BLaER1 (cell line): ENCODE data around the gene MSN.

Experiments used
- H3K27ac ChIP-seq: shearing (Covaris generic); formaldehyde crosslinking; 2 replicates; pipeline ENCODE4 v1.8.1; 2022
- H3K27me3 ChIP-seq: shearing (Covaris generic); formaldehyde crosslinking; 2 replicates; pipeline ENCODE4 v1.8.1; 2022
- H3K36me3 ChIP-seq: shearing (Covaris generic); formaldehyde crosslinking; 2 replicates; pipeline ENCODE4 v1.8.1; 2022
- H3K4me1 ChIP-seq: shearing (Covaris generic); formaldehyde crosslinking; 2 replicates; pipeline ENCODE4 v1.8.1; 2022
- H3K4me2 ChIP-seq: shearing (Covaris generic); formaldehyde crosslinking; 2 replicates; pipeline ENCODE4 v1.8.1; 2022
- H3K4me3 ChIP-seq: shearing (Covaris generic); formaldehyde crosslinking; 2 replicates; pipeline ENCODE4 v1.8.1; 2022
- H3K9ac ChIP-seq: shearing (Covaris generic); formaldehyde crosslinking; 2 replicates; pipeline ENCODE4 v1.8.1; 2022
- H3K9me3 ChIP-seq: shearing (Covaris generic); formaldehyde crosslinking; 2 replicates; pipeline ENCODE4 v1.8.1; 2022
- H4K20me1 ChIP-seq: shearing (Covaris generic); formaldehyde crosslinking; 2 replicates; pipeline ENCODE4 v1.8.1; 2022
- Cebpa-rat ChIP-seq: shearing (Covaris generic); IDR thresholded peaks from 2 replicates; pipeline ENCODE4 v1.8.1; 2022

MSN gene

DNA sequence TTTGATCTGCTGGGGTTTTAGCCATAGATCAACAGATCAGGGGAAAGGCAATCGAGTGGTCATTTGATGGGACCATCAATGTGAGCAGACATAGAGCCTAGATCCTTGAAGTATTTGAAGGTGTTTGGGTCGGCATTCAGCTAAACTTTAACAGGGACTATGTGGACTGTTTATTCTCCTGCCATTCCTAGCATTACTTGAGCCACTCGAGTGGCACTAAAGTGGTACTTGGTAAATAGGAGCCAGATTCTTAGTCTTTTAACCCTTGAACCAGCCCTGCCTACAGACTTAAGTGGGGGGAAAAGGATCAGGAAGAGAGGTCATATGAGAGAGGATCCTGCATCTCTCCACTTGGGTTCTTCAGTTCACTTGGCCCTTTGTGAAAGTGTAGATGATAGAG, 3.8 kb downstream of the MSN start:
- peak overlapping the region; percentile 45 for H3K4me2 ChIP-seq
- H3K36me3 ChIP-seq: peaks cover 30% of the 10 kb centered on the region
- peaks cover 64% of the 10 kb centered on the region for H4K20me1 ChIP-seq
- peaks cover 57% of the 10 kb centered on the region for H3K4me1 ChIP-seq
- H3K4me3 ChIP-seq: no peak overlapping the region
- H3K9ac ChIP-seq: no peak overlapping the region
- peaks cover 65% of the 10 kb centered on the region for H3K27me3 ChIP-seq
- no peak for TF ChIP-seq Cebpa-rat
- no peak overlapping the region for H3K27ac ChIP-seq
- H3K9me3 ChIP-seq: no peaks in the 10 kb centered on the region

GRCh38 chrX:65671966-65672365, 4.5 kb downstream of the MSN start:
- Histone ChIP-seq H3K27me3 (peaks cover 65% of the 10 kb centered on the region), H3K36me3 (peaks cover 32% of the 10 kb centered on the region), H4K20me1 (peaks cover 71% of the 10 kb centered on the region), H3K9me3 (no peaks in the 10 kb centered on the region), H3K27ac (no peak overlapping the region), H3K4me2 (peak overlapping the region; percentile 45), H3K9ac (no peak overlapping the region), H3K4me3 (no peak overlapping the region), H3K4me1 (peaks cover 52% of the 10 kb centered on the region)
- TF ChIP-seq Cebpa-rat: no peak

- Histone ChIP-seq H4K20me1 (peaks cover 90% of the 10 kb centered on the region), H3K9me3 (no peaks in the 10 kb centered on the region), H3K27ac (peak overlapping the region; percentile 12; the same call in 1 of the 2 replicates), H3K4me2 (peak overlapping the region; percentile 45), H3K4me1 (peaks cover 54% of the 10 kb centered on the region), H3K9ac (0 out of 2 replicates have a peak overlapping the region, but pooled peaks have one; percentile 3), H3K4me3 (no peak overlapping the region), H3K36me3 (peaks cover 50% of the 10 kb centered on the region), H3K27me3 (peaks cover 72% of the 10 kb centered on the region)
- no peak for TF ChIP-seq Cebpa-rat
These were observed 6.4 kb downstream of the MSN start for GRCh38 chrX:65673857-65674203.

GRCh38 chrX:65674204-65674893, 6.9 kb downstream of the MSN start:
- no peak for TF ChIP-seq Cebpa-rat
- H3K9me3 ChIP-seq: no peaks in the 10 kb centered on the region
- H3K36me3 ChIP-seq: peaks cover 55% of the 10 kb centered on the region
- H3K27me3 ChIP-seq: peaks cover 72% of the 10 kb centered on the region
- peaks cover 57% of the 10 kb centered on the region for H3K4me1 ChIP-seq
- peak overlapping the region; percentile 12; the same call in 1 of the 2 replicates for H3K27ac ChIP-seq
- H4K20me1 ChIP-seq: peaks cover 95% of the 10 kb centered on the region
- H3K4me3 ChIP-seq: no peak overlapping the region
- H3K4me2 ChIP-seq: peak overlapping the region; percentile 45
- H3K9ac ChIP-seq: 0 out of 2 replicates have a peak overlapping the region, but pooled peaks have one; percentile 3

GRCh38 chrX:65677954-65678469, 10.6 kb downstream of the MSN start:
- Histone ChIP-seq H3K36me3 (peaks cover 79% of the 10 kb centered on the region), H3K27me3 (peaks cover 46% of the 10 kb centered on the region), H3K9me3 (no peaks in the 10 kb centered on the region), H3K9ac (no peak overlapping the region), H3K4me3 (no peak overlapping the region), H3K27ac (no peak overlapping the region), H4K20me1 (peaks cover 100% of the 10 kb centered on the region), H3K4me2 (no peak overlapping the region), H3K4me1 (peaks cover 32% of the 10 kb centered on the region)
- no peak for TF ChIP-seq Cebpa-rat

DNA sequence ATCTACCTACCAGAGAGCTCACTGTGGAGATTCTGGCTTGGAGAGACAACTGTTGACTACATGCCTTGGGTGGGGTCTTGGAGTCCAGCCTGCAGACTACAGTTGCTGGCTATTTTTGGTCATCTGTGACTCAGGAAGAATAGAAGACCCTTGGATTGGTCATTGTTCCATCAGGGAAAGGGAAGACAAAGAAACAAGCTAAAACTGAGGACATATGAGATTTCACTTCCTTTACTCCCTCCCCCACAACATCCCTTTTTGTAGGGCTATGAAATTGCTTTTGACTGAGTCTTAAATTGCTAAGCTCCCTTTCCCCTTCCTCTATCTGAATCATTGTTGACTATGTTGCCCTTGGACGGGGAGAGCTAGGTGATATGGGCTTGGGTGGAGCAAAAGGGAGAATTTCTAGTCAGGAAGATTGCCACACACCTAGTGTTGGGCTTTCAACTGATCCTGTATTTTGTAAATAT, 11.7 kb downstream of the MSN start:
- no peak for TF ChIP-seq Cebpa-rat
- peaks cover 38% of the 10 kb centered on the region for H3K27me3 ChIP-seq
- H3K4me3 ChIP-seq: no peak overlapping the region
- no peak overlapping the region for H3K9ac ChIP-seq
- peak overlapping the region; percentile 39 for H3K4me2 ChIP-seq
- H4K20me1 ChIP-seq: peaks cover 98% of the 10 kb centered on the region
- H3K9me3 ChIP-seq: no peaks in the 10 kb centered on the region
- H3K27ac ChIP-seq: no peak overlapping the region
- peaks cover 29% of the 10 kb centered on the region for H3K4me1 ChIP-seq
- peaks cover 68% of the 10 kb centered on the region for H3K36me3 ChIP-seq

GRCh38 chrX:65681810-65682209, 14.4 kb downstream of the MSN start:
- Histone ChIP-seq H3K9me3 (no peaks in the 10 kb centered on the region), H3K36me3 (peaks cover 54% of the 10 kb centered on the region), H4K20me1 (peaks cover 98% of the 10 kb centered on the region), H3K4me2 (no peak overlapping the region), H3K9ac (no peak overlapping the region), H3K4me1 (peaks cover 50% of the 10 kb centered on the region), H3K27ac (no peak overlapping the region), H3K4me3 (no peak overlapping the region), H3K27me3 (peaks cover 20% of the 10 kb centered on the region)
- no peak for TF ChIP-seq Cebpa-rat

DNA sequence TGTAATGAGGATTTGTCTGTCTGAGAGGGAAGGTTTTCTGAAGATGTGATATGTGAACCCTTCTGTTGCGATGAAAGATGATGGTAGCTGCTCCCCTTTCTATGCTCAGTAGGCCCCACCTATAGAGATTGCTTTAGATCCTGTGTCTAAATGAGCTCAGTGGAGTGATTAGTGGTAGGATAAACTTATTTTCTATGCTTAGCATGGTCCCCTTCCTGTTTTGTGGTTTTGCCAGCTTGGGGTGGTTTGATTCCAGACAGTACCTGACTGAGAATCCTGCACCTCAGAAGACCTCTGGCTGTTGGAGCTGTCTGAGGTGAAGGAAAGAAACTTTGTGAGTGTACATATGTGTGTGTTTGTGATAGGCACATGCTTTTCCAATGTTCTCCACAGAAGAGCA, 17.7 kb downstream of the MSN start:
- Histone ChIP-seq H3K27me3 (peaks cover 7% of the 10 kb centered on the region; the same call in 1 of the 2 replicates), H3K4me3 (no peak overlapping the region), H3K9me3 (no peaks in the 10 kb centered on the region), H4K20me1 (peaks cover 98% of the 10 kb centered on the region), H3K36me3 (peaks cover 25% of the 10 kb centered on the region), H3K4me1 (peaks cover 64% of the 10 kb centered on the region), H3K4me2 (peak overlapping the region; percentile 56), H3K9ac (no peak overlapping the region), H3K27ac (no peak overlapping the region)
- no peak for TF ChIP-seq Cebpa-rat

- H3K9me3 ChIP-seq: no peaks in the 10 kb centered on the region
- no peak overlapping the region for H3K27ac ChIP-seq
- peaks cover 98% of the 10 kb centered on the region for H4K20me1 ChIP-seq
- TF ChIP-seq Cebpa-rat: no peak
- H3K36me3 ChIP-seq: peaks cover 25% of the 10 kb centered on the region
- H3K9ac ChIP-seq: no peak overlapping the region
- peaks cover 68% of the 10 kb centered on the region for H3K4me1 ChIP-seq
- H3K4me3 ChIP-seq: no peak overlapping the region
- H3K4me2 ChIP-seq: peak overlapping the region; percentile 7; the same call in 1 of the 2 replicates
- peaks cover 7% of the 10 kb centered on the region; the same call in 1 of the 2 replicates for H3K27me3 ChIP-seq
These were observed 18.8 kb downstream of the MSN start for GRCh38 chrX:65686236-65686635.

GRCh38 chrX:65687367-65687766, 19.9 kb downstream of the MSN start:
- H3K27me3 ChIP-seq: peaks cover 10% of the 10 kb centered on the region
- H3K4me1 ChIP-seq: peaks cover 68% of the 10 kb centered on the region
- H3K4me2 ChIP-seq: no peak overlapping the region
- no peak overlapping the region for H3K27ac ChIP-seq
- TF ChIP-seq Cebpa-rat: no peak
- H3K9me3 ChIP-seq: no peaks in the 10 kb centered on the region
- H3K36me3 ChIP-seq: peaks cover 23% of the 10 kb centered on the region; the same call in 1 of the 2 replicates
- peaks cover 97% of the 10 kb centered on the region for H4K20me1 ChIP-seq
- H3K4me3 ChIP-seq: no peak overlapping the region
- H3K9ac ChIP-seq: no peak overlapping the region
